Esophagus squamous epithelium (tissue), 5 donors: Measurements from ENCODE around the gene TM9SF1. TPM values are rescaled to one million over a fixed set of nuclear protein-coding genes. Genes with fewer than 3 reads are reported as not detected.

Experiments used
- DNase-seq: peaks from one replicate; lab custom pipeline; 2025; lab: John Stamatoyannopoulos, UW
- H3K27ac ChIP-seq, 4 donors: fragments of 200-600 bp; sonication (generic); one replicate each; pipeline ENCODE4 v1.5.1; 2016 to 2019; ENCODE audit warnings: mild to moderate bottlenecking in 1 of 4
- H3K27me3 ChIP-seq, 4 donors: fragments of 200-600 bp; sonication (generic); 1 replicate in 3 of 4; 2 replicates in 1 of 4; pipeline versions ENCODE4 v1.5.1 to v1.6.0; 2017 to 2021; ENCODE audit warnings: antibody characterized with exemption in 1 of 4
- H3K36me3 ChIP-seq, 3 donors: fragments of 200-600 bp; sonication (generic); one replicate each; pipeline ENCODE4 v1.5.1; 2016 to 2019
- H3K4me1 ChIP-seq, 3 donors: fragments of 200-600 bp; sonication (generic); one replicate each; pipeline ENCODE4 v1.5.1; 2017 to 2019
- H3K4me3 ChIP-seq, 4 donors: fragments of 200-600 bp; sonication (generic); 1 replicate in 3 of 4; 2 replicates in 1 of 4; pipeline ENCODE4 v1.5.1; 2016 to 2019; ENCODE audit warnings: mild to moderate bottlenecking in 2 of 4, moderate library complexity in 1 of 4
- H3K9me3 ChIP-seq, 3 donors: fragments of 200-600 bp; sonication (generic); one replicate each; pipeline ENCODE4 v1.5.1; 2016 to 2019
- POLR2A ChIP-seq, 4 donors: fragments of 450-650 bp; IDR thresholded peaks; one replicate each; pipeline ENCODE4 v1.6.1; 2017; ENCODE audit warnings: antibody characterized with exemption in 4 of 4, mild to moderate bottlenecking in 4 of 4, moderate library complexity in 3 of 4
- WGBS, 2 donors: methylation state at CpG; one replicate each; pipeline ENCODE4 v1.1.5; 2018; 5-methylcytosine and 5-hydroxymethylcytosine counted together
- intact Hi-C: fragments of 100-400 bp; cut with DNase I; formaldehyde crosslinking; loops from one replicate; pipeline ENCODE4 v1.15.0; 2022
- total RNA-seq, 4 donors: library from RNA; depleted of rRNA; stranded (reverse); fragments of >200 nt; gene quantifications; one replicate each; pipeline ENCODE4 v1.1.0, GENCODE V29; 2016
- TF ChIP-seq, protein P1 (sequence below), 6 experiments: fragments of 450-650 bp in 4 of 6; fragments of 200-600 bp in 2 of 6; sonication (generic) in 2 of 6; IDR thresholded peaks; one replicate each; pipeline ENCODE4 v1.5.1; 2016 to 2019; ENCODE audit warnings: antibody characterized with exemption in 6 of 6, mild to moderate bottlenecking in 4 of 6, moderate library complexity in 4 of 6
- donor health status: DM: yes; HTN: yes; CAD: no.

The TM9SF1 gene
- total RNA-seq, 4 donors from 2014 or later = 36.4 to 51.3 (median 44.6) TPM

DNA sequence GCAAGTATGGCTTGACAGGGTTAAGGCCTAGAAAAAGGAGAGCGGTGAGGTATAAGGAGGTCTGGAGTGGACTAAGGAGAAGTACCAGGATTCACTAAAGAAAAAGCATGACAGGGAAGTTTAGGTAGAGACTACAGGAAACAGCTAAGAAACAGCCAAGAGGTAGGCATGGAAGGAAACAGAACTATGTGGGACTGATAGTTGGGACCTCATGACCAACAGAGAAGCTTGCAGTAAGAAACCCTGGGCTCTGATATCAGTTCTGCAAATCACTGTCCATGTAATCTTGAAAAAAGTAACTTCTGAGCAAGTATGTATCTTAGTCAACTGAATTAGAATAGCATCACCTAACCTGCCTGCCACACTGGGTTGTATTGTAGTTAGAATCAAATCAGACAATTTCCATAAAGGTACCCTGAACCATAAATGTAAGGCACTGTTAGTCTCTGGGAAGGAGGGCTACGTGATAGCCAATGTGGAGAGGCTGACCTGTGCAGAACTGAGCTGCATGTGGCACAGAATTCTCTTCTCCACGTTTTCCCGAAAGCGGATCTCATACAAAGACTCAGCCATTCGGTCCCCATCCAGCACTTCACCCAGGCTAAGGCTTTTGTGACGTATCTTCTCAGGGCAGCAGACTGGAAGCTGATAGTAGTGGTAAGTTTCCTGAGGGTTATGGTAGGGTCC, 912 bp downstream of the TM9SF1 start:
- intact Hi-C loops = no loop called here
- peak overlapping the region; percentile 91 to 99 (median 96) for H3K27ac ChIP-seq
- H3K4me3 ChIP-seq = peak overlapping the region; percentile 72 to 100 (median 88)
- H3K4me1 ChIP-seq = peaks cover 18 to 64% (median 20%) of the 10 kb centered on the region in 3 donors
- DNase-seq = no peak
- no peak for TF ChIP-seq POLR2A (IDR thresholded peaks at IDR 0.05)
- TF ChIP-seq, protein P1, sequence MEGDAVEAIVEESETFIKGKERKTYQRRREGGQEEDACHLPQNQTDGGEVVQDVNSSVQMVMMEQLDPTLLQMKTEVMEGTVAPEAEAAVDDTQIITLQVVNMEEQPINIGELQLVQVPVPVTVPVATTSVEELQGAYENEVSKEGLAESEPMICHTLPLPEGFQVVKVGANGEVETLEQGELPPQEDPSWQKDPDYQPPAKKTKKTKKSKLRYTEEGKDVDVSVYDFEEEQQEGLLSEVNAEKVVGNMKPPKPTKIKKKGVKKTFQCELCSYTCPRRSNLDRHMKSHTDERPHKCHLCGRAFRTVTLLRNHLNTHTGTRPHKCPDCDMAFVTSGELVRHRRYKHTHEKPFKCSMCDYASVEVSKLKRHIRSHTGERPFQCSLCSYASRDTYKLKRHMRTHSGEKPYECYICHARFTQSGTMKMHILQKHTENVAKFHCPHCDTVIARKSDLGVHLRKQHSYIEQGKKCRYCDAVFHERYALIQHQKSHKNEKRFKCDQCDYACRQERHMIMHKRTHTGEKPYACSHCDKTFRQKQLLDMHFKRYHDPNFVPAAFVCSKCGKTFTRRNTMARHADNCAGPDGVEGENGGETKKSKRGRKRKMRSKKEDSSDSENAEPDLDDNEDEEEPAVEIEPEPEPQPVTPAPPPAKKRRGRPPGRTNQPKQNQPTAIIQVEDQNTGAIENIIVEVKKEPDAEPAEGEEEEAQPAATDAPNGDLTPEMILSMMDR (IDR thresholded peaks at IDR 0.05) = no peak
- H3K9me3 ChIP-seq = no peaks in the 10 kb centered on the region
- WGBS, 2 donors = 83 to 84% methylated on average over 7 of the region's 7 CpGs
- H3K36me3 ChIP-seq = peaks cover 6 to 44% (median 16%) of the 10 kb centered on the region in 3 donors
- H3K27me3 ChIP-seq = no peaks in the 10 kb centered on the region

DNA sequence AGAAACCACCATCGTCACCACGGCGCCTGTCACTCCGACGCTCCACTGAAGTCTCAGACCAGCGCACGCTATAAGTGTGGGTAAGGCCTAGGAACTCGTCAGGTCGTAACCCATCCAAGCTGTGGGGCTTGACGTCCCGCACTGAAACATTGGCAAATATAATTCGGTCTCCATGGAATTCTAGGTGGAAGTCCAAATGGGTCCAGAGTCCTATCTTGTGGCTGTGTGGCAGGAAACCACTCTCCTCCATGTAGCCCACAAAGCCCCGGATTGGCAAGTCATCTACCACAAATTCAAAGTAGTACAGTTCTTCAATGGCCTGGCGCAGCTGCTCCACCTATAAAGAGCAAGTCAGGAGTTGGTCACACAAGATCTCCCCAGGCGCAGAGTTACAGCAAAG, 2.3 kb downstream of the TM9SF1 start:
- Histone ChIP-seq H3K36me3 (peaks cover 6 to 37% (median 16%) of the 10 kb centered on the region in 3 donors), H3K4me1 (peaks cover 21 to 66% (median 26%) of the 10 kb centered on the region in 3 donors), H3K4me3 (no peak overlapping the region), H3K27me3 (no peaks in the 10 kb centered on the region), H3K27ac (no peak overlapping the region), H3K9me3 (no peaks in the 10 kb centered on the region)
- TF ChIP-seq, protein P1 (IDR thresholded peaks at IDR 0.05) = no peak
- no peak for TF ChIP-seq POLR2A (IDR thresholded peaks at IDR 0.05)
- intact Hi-C loops = no loop called here
- WGBS, 2 donors = 89 to 93% methylated on average over 15 of the region's 15 CpGs
- DNase-seq = no peak

DNA sequence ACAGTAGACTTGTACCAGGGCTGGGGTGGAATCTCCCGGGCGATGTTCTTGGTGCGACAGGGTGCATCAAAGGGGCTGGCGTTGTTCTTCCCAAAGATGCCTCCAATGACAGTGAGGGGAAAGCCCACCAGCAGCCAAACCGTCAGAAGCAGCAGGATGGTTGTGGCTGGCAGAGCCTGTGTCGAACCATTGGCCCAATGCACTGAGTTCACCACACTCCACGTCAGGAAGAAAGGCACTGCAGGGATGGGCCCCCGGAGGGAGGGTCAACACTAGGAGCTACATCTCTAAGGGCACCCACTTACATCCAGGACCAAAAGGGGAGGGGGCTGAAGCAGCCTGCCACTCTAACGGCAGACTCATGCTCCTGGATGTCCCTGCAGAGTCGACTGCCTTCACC, 4.8 kb downstream of the TM9SF1 start:
- Histone ChIP-seq H3K27me3 (no peaks in the 10 kb centered on the region), H3K4me3 (no peak overlapping the region), H3K4me1 (peaks cover 12 to 55% (median 24%) of the 10 kb centered on the region in 3 donors), H3K27ac (no peak overlapping the region), H3K9me3 (no peaks in the 10 kb centered on the region), H3K36me3 (peaks cover 16 to 58% (median 16%) of the 10 kb centered on the region in 3 donors)
- TF ChIP-seq, protein P1 (IDR thresholded peaks at IDR 0.05) = no peak
- TF ChIP-seq POLR2A (IDR thresholded peaks at IDR 0.05) = no peak
- DNase-seq = no peak
- intact Hi-C loops = no loop called here
- WGBS, 2 donors = 85 to 90% methylated on average over 7 to 8 of the region's 10 CpGs

DNA sequence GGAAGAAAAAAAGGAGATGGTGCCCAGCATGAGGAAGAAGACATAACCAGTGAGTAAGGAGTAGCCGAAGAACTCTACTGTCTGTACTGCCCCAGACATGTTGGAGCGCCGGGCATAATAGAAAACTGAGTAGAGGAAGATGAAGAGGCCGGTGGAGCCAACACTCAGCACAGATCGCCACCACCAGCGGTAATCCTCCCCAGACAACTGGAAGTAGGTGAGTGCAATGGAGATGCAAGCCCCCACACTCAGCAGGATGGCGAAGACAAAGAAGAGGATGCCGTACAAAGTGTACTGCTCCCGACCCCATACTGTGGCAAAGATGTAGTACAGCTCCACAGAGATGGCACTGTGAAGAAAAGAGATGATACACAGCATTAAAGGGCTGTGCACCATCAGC, 5.8 kb downstream of the TM9SF1 start:
- TF ChIP-seq, protein P1 (IDR thresholded peaks at IDR 0.05) = no peak
- TF ChIP-seq POLR2A (IDR thresholded peaks at IDR 0.05) = no peak
- Histone ChIP-seq H3K4me3 (no peak overlapping the region), H3K9me3 (no peaks in the 10 kb centered on the region), H3K27me3 (no peaks in the 10 kb centered on the region), H3K4me1 (peaks cover 5 to 49% (median 19%) of the 10 kb centered on the region in 3 donors), H3K36me3 (peaks cover 18 to 67% (median 20%) of the 10 kb centered on the region in 3 donors), H3K27ac (peak overlapping the region in 1 of 4 donors; percentile 87)
- DNase-seq = no peak
- intact Hi-C loops = no loop called here
- WGBS, 2 donors = 87 to 91% methylated on average over 8 to 9 of the region's 9 CpGs

DNA sequence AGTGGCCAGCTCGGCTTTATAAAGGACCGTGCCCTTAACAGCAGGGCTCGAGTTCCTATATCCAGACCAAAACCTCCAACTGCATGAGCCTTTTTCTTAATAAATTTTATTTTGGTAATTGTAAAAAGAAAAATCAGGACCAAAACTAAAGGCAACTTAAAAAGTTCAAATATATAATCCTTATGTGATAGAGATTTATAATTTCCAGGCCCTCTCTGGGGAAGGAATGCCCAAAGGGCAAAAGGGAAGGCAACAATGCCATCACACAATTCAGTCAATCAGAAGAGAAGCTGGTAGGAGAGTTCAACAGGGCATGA, 6.2 kb downstream of the TM9SF1 start:
- H3K4me1 ChIP-seq = peaks cover 3 to 45% (median 15%) of the 10 kb centered on the region in 3 donors
- peak overlapping the region in 3 of 4 donors; percentile 26 to 87 (median 80) for H3K27ac ChIP-seq
- WGBS, 2 donors = 0% methylated on average over 3 of the region's 3 CpGs
- DNase-seq = no peak
- no peaks in the 10 kb centered on the region for H3K9me3 ChIP-seq
- TF ChIP-seq, protein P1 (IDR thresholded peaks at IDR 0.05) = no peak
- no peak for TF ChIP-seq POLR2A (IDR thresholded peaks at IDR 0.05)
- H3K4me3 ChIP-seq = peak overlapping the region in 3 of 4 donors; percentile 74 to 86 (median 82)
- peaks cover 22 to 72% (median 24%) of the 10 kb centered on the region in 3 donors for H3K36me3 ChIP-seq
- H3K27me3 ChIP-seq = no peaks in the 10 kb centered on the region
- intact Hi-C loops = no loop called here
